Progenitor cell of endocrine pancreas (in vitro differentiated cells): ENCODE measurements around the gene RNF128. TPM values are rescaled to one million over a fixed set of nuclear protein-coding genes. Genes with fewer than 3 reads are reported as not detected.

Experiments used
- DNase-seq: peaks from one replicate; pipeline ENCODE4 v3.0.0; 2021; ENCODE audit warnings: low spot score; ENCODE audit not compliant: unreplicated experiment
- H3K27ac Mint-ChIP-seq: 2 replicates; pipeline ENCODE4 v1.8.0; 2021; ENCODE audit warnings: mild to moderate bottlenecking, moderate library complexity, mixed read lengths
- H3K27me3 Mint-ChIP-seq: 2 replicates; pipeline ENCODE4 v1.8.0; 2021; ENCODE audit warnings: mixed read lengths
- H3K36me3 Mint-ChIP-seq: 2 replicates; pipeline ENCODE4 v1.8.0; 2022; ENCODE audit warnings: mixed read lengths; ENCODE audit not compliant: insufficient read depth
- H3K4me1 Mint-ChIP-seq: 2 replicates; pipeline ENCODE4 v1.8.0; 2021; ENCODE audit warnings: low read depth, mixed read lengths
- H3K4me3 Mint-ChIP-seq: 2 replicates; pipeline ENCODE4 v1.8.0; 2021; ENCODE audit warnings: low read depth, mild to moderate bottlenecking, moderate library complexity, mixed read lengths
- H3K9me3 Mint-ChIP-seq: 2 replicates; pipeline ENCODE4 v1.8.0; 2021; ENCODE audit warnings: low read depth, mixed read lengths
- long read RNA-seq: library from polyadenylated mRNA; unstranded; transcript quantifications from one replicate; pipeline ENCODE4 v2.0.0, GENCODE V29; 2020
- total RNA-seq: library from RNA; stranded (reverse); gene quantifications from 2 replicates; pipeline ENCODE4 v1.2.1, GENCODE V29; 2021
- TF ChIP-seq, protein P1 (sequence below): fragments of 200-600 bp; sonication (generic); IDR thresholded peaks from one replicate; pipeline ENCODE4 v1.5.0; 2021; ENCODE audit warnings: antibody characterized with exemption, mild to moderate bottlenecking; ENCODE audit not compliant: unreplicated experiment

RNF128 gene, protein sequence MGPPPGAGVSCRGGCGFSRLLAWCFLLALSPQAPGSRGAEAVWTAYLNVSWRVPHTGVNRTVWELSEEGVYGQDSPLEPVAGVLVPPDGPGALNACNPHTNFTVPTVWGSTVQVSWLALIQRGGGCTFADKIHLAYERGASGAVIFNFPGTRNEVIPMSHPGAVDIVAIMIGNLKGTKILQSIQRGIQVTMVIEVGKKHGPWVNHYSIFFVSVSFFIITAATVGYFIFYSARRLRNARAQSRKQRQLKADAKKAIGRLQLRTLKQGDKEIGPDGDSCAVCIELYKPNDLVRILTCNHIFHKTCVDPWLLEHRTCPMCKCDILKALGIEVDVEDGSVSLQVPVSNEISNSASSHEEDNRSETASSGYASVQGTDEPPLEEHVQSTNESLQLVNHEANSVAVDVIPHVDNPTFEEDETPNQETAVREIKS
- 14.8 and 17.0 TPM in 2 replicates for total RNA-seq
- long read RNA-seq, transcript RNF128-202 (7 exons, 2,654 nt) = minor isoform, 21 of 73 reads
- long read RNA-seq, transcript RNF128-201 (7 exons, 2,817 nt) = major isoform, 46 of 73 reads
- long read RNA-seq, partial matches to known transcripts = 4 of 73 reads
- long read RNA-seq, other reads (novel, unspliced or antisense) = 2 of 73 reads

DNA sequence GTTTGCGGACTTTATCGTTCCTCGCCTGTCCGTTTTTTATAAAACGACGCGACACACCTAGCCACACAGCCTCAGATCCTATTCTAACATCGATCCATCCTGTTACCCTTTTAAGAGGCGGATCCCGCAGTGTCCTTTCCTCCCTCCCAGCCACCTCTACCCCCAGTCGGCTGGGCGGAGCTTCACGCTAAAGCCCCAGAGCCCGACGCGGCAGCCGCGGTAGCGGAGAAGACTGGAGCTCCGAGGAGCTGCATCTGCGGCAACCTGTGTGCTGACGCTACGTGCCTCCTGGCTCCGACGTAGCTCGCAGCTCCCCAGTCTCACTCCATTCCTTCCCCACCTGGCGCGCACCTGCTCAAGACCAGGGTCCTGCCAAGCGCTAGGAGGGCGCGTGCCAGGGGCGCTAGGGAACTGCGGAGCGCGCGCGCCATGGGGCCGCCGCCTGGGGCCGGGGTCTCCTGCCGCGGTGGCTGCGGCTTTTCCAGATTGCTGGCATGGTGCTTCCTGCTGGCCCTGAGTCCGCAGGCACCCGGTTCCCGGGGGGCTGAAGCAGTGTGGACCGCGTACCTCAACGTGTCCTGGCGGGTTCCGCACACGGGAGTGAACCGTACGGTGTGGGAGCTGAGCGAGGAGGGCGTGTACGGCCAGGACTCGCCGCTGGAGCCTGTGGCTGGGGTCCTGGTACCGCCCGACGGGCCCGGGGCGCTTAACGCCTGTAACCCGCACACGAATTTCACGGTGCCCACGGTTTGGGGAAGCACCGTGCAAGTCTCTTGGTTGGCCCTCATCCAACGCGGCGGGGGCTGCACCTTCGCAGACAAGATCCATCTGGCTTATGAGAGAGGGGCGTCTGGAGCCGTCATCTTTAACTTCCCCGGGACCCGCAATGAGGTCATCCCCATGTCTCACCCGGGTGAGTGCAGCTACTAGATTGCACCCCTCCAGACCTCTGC is at the start of gene RNF128:
Gene RNF128 (plus strand): TSS at position 217 of the 953 bp plus-strand sequence. CDS start 213 bp downstream, at position 430.
- TF ChIP-seq, protein P1, sequence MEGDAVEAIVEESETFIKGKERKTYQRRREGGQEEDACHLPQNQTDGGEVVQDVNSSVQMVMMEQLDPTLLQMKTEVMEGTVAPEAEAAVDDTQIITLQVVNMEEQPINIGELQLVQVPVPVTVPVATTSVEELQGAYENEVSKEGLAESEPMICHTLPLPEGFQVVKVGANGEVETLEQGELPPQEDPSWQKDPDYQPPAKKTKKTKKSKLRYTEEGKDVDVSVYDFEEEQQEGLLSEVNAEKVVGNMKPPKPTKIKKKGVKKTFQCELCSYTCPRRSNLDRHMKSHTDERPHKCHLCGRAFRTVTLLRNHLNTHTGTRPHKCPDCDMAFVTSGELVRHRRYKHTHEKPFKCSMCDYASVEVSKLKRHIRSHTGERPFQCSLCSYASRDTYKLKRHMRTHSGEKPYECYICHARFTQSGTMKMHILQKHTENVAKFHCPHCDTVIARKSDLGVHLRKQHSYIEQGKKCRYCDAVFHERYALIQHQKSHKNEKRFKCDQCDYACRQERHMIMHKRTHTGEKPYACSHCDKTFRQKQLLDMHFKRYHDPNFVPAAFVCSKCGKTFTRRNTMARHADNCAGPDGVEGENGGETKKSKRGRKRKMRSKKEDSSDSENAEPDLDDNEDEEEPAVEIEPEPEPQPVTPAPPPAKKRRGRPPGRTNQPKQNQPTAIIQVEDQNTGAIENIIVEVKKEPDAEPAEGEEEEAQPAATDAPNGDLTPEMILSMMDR = no peak
- Mint-ChIP-seq H3K27me3 (no peaks in the 10 kb centered on the region), H3K36me3 (no peaks in the 10 kb centered on the region), H3K4me3 (peak within 1 kb of the TSS; percentile 78), H3K9me3 (peaks cover 11% of the 10 kb centered on the region), H3K27ac (peak within 1 kb of the TSS; percentile 91), H3K4me1 (peaks cover 10% of the 10 kb centered on the region)
- peak; percentile 44 for DNase-seq

DNA sequence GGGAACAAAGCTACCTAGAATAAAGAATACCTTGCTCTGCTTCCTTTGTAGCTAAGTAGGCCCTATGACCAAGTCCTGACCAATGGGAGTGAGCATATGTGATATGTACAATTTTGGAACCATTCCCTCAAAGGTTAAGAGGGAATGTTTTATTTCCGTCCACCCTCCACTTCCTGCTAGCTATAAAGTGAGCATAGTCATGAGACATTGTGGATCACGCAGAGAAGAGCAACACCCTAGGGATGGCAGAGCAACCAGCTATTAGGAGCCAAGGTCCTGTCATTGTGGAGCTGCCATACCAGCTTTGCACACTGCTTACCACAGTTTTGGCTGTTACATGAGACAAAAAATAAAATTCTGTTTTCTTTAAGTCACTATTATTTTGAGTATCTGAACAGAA is 45.8 kb upstream of the RNF128 start:
- H3K27me3 Mint-ChIP-seq = no peaks in the 10 kb centered on the region

DNA sequence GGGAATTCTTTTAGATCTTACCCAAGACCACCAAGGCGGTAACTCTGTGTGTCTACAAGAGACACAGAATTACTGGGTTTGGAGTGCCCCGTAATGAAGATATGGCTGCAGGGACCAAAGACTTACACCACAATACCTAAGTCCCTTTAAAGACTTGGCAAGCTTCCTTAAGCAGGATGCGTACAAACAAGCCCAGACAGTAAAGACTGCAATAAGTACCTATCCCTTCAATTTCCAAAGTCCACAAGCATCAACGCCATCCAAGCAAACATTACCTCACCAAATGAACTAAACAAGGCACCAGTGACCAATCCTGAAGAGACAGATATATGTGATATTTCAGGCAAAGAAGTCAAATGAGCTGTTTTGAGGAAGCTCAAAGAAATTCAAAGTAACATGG is 42.3 kb upstream of the RNF128 start:
- Mint-ChIP-seq H3K36me3 (peaks cover 2% of the 10 kb centered on the region), H3K27me3 (no peaks in the 10 kb centered on the region), H3K4me1 (no peaks in the 10 kb centered on the region), H3K27ac (no peak overlapping the region), H3K9me3 (peaks cover 54% of the 10 kb centered on the region), H3K4me3 (no peak overlapping the region)
- no peak for DNase-seq
- TF ChIP-seq, protein P1 = no peak

More for the DNA sequence above, 45.8 kb upstream of the RNF128 start:
- no peak overlapping the region for H3K4me3 Mint-ChIP-seq
- H3K4me1 Mint-ChIP-seq = no peaks in the 10 kb centered on the region
- peaks cover 28% of the 10 kb centered on the region for H3K9me3 Mint-ChIP-seq
- H3K36me3 Mint-ChIP-seq = peaks cover 1% of the 10 kb centered on the region
- H3K27ac Mint-ChIP-seq = no peak overlapping the region
- TF ChIP-seq, protein P1 = no peak
- no peak for DNase-seq

DNA sequence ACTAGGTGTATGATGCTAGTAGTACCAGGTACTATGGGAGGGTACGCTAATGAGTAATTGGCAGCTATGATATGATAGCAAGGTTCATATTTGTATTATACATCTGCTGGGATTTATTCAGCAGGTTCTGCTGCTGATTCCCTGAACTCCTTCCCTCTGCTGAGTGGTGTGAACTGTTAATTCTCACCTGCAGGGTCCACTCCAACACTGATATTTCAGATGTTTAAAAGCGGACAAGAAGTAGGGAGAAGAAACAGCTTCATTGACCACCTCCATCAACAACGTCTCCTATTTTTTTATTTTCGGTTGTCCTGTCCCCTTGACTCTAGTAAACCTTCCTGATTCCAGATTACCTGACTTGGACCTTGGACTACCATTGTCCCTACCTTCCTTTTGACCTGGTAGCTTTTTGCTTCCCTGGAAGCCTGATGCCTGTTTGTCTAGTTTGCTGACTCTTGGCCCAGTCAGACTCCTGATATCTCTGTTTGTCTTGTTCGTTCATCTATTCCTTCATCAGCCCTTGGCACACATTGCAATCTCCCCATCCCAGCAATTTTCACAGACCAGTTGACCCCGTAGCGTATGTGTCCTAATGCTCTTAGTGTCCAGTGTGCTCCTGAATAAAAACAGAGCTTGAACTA is 34.0 kb upstream of the RNF128 start:
- Mint-ChIP-seq H3K36me3 (peaks cover 1% of the 10 kb centered on the region), H3K9me3 (peaks cover 30% of the 10 kb centered on the region), H3K27ac (peak overlapping the region; percentile 94), H3K4me3 (peak overlapping the region; percentile 7), H3K27me3 (no peaks in the 10 kb centered on the region), H3K4me1 (peaks cover 22% of the 10 kb centered on the region)
- DNase-seq = no peak
- TF ChIP-seq, protein P1 = peak; percentile 24
